K562 (cell line): Measurements from ENCODE around the gene BICC1.

Experiments used
- EGR1 ChIP-seq: fragments of 450-650 bp; conservative IDR thresholded peaks from 2 replicates; pipeline ENCODE4 v1.6.1; 2017; ENCODE audit warnings: mild to moderate bottlenecking
- EP300 ChIP-seq: IDR thresholded peaks from 2 replicates; pipeline ENCODE4 v1.6.1; 2012; ENCODE audit warnings: low read length, improper control_type of control experiment
- TF ChIP-seq, protein P1 (sequence below), 3 experiments: IDR thresholded peaks in 2 of 3; conservative IDR thresholded peaks in 1 of 3; 2 replicates each; pipeline ENCODE4 v1.5.1; 2011 to 2012; ENCODE audit warnings: low read length in 3 of 3, mild to moderate bottlenecking in 3 of 3, control low read depth in 2 of 3, improper control_type of control experiment in 1 of 3, inconsistent platforms in 1 of 3, low read depth in 1 of 3, mixed read lengths in 1 of 3, moderate library complexity in 1 of 3; ENCODE audit not compliant: insufficient read depth in 2 of 3

DNA sequence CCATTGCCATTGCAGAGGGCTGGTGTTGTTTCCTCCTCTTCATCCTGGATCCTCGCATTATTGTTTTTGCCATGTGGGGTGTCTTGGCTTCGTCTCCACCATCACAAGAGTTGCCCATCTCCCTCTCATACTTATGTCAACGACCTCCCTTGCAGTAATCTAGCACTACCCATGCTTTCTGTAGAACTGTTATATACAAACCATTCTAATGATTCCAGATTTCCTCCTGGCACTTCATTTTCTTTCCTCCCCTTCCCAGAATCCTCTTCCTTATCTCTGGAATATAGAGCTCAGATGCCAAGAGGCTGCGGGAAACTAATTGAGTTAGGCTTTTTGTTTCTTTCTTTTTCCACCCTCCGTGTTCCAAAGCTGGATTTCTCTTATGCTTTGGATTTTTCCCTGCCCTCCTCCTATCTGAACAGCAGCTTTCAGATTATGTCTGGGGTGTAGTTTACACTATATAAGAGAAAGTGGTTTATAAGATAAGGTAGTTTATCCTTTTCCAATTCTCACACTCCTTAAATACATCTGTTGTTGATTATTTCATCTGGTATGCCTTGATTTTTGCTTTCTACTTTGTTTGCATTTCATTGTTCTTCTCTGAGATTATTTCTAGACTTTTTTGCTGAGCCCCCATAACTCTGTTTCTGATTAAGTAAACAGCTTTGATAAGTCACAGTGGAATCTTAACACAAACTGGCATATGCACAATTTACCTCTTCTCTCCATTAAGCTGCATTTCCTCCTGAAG is 264.1 kb downstream of the BICC1 start:
- TF ChIP-seq EGR1 = no peak
- no peak for TF ChIP-seq EP300
- TF ChIP-seq, protein P1, sequence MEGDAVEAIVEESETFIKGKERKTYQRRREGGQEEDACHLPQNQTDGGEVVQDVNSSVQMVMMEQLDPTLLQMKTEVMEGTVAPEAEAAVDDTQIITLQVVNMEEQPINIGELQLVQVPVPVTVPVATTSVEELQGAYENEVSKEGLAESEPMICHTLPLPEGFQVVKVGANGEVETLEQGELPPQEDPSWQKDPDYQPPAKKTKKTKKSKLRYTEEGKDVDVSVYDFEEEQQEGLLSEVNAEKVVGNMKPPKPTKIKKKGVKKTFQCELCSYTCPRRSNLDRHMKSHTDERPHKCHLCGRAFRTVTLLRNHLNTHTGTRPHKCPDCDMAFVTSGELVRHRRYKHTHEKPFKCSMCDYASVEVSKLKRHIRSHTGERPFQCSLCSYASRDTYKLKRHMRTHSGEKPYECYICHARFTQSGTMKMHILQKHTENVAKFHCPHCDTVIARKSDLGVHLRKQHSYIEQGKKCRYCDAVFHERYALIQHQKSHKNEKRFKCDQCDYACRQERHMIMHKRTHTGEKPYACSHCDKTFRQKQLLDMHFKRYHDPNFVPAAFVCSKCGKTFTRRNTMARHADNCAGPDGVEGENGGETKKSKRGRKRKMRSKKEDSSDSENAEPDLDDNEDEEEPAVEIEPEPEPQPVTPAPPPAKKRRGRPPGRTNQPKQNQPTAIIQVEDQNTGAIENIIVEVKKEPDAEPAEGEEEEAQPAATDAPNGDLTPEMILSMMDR (IDR thresholded peaks at IDR 0.05 in 2 of 3, conservative IDR thresholded peaks at IDR 0.05 in 1 of 3; ENCODE audit: insufficient read depth in 2 of 3, low read depth in 1 of 3, low read length in 3 of 3) = no peak
